HL-60 (cell line): ENCODE data around the gene TENM3.

Experiments
- DNase-seq, 2 experiments: peaks; one replicate each; pipeline ENCODE4 v3.0.0-alpha.2; 2010 to 2020; ENCODE audit warnings: low read depth in 1 of 2, low spot score in 1 of 2
- H3K27ac ChIP-seq: fragments of 250-450 bp; sonication (Bioruptor Pico); replicated peaks from 2 replicates; pipeline ENCODE4 v1.5.1; 2020; ENCODE audit warnings: mild to moderate bottlenecking, moderate library complexity
- H3K27me3 ChIP-seq: fragments of 250-450 bp; sonication (Bioruptor Pico); 2 replicates; pipeline ENCODE4 v1.5.1; 2021; ENCODE audit warnings: mild to moderate bottlenecking, moderate library complexity; ENCODE audit not compliant: insufficient read depth, poor library complexity, severe bottlenecking
- H3K4me3 ChIP-seq: replicated peaks from 2 replicates; pipeline ENCODE4 v1.5.1; 2011; ENCODE audit warnings: mild to moderate bottlenecking, control low read depth, low read length; ENCODE audit not compliant: insufficient read depth
- GABPA ChIP-seq: IDR thresholded peaks from 2 replicates; pipeline ENCODE4 v1.6.1; 2012; ENCODE audit warnings: low read depth
- POLR2AphosphoS5 ChIP-seq: IDR thresholded peaks from 2 replicates; pipeline ENCODE4 v1.6.1; 2012; ENCODE audit warnings: low read depth
- SPI1 ChIP-seq: IDR thresholded peaks from 2 replicates; pipeline ENCODE4 v1.6.1; 2012; ENCODE audit warnings: low read depth, mild to moderate bottlenecking, borderline replicate concordance
- TF ChIP-seq, protein P1 (sequence below): IDR thresholded peaks from one replicate; pipeline ENCODE4 v1.5.1; 2011; ENCODE audit warnings: low read length, control low read depth, inconsistent platforms; ENCODE audit not compliant: insufficient read depth
- TF ChIP-seq, protein P2 (sequence below): IDR thresholded peaks from 2 replicates; pipeline ENCODE4 v1.6.1; 2012; ENCODE audit warnings: low read depth; ENCODE audit not compliant: insufficient replicate concordance

The TENM3 gene

DNA sequence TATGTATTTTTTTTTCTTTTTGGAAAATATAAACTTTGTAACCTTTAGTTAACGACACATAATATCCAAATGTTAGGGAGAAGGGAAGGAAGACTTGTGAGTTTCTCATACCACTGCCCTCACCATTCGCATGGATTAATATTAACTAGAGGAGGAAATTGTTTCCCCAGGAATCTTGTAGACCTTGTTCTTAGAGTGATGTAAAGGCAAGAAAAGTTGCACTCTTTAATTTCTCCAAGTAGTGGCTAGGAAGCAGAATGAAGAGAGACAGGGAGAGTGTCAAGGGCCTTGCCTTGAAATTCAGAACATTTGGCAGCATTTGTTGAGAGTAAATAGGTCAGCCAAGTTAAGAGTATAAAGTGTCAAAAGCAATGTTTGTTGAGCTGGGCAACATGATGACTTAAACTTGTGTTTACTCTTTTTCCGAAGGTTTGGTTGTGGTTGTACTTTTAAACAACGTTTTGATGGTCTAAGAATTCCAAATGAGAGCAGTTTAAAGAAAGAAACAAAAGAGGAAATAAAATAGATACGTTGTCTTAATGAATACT, 105.7 kb downstream of the TENM3 start:
- no peak overlapping the region for H3K27ac ChIP-seq
- DNase-seq = no peak
- no peaks in the 10 kb centered on the region for H3K27me3 ChIP-seq

DNA sequence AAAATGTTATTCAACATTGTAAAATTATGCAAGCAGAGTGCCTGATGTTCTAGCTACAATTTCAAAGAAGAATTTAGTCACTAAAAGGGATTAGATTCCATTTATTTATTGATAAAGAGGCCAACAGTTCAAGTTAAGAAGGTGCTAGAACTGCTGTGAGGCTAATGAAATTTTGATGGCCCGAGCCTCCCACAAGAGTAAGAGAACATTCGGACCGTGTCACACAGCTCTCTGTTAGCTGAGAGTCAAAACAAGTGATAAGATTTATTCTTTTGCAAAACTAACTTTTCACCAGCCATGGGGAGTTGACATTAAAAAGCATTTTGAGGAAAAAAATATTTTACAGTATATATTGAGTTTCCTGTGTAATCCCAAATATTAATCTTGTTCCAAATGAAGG, 106.8 kb downstream of the TENM3 start:
- Histone ChIP-seq H3K27me3 (no peaks in the 10 kb centered on the region), H3K27ac (no peak overlapping the region), H3K4me3 (no peak overlapping the region)
- no peak for DNase-seq
- TF ChIP-seq GABPA (no peak), POLR2AphosphoS5 (no peak), SPI1 (no peak)
- TF ChIP-seq, protein P1, sequence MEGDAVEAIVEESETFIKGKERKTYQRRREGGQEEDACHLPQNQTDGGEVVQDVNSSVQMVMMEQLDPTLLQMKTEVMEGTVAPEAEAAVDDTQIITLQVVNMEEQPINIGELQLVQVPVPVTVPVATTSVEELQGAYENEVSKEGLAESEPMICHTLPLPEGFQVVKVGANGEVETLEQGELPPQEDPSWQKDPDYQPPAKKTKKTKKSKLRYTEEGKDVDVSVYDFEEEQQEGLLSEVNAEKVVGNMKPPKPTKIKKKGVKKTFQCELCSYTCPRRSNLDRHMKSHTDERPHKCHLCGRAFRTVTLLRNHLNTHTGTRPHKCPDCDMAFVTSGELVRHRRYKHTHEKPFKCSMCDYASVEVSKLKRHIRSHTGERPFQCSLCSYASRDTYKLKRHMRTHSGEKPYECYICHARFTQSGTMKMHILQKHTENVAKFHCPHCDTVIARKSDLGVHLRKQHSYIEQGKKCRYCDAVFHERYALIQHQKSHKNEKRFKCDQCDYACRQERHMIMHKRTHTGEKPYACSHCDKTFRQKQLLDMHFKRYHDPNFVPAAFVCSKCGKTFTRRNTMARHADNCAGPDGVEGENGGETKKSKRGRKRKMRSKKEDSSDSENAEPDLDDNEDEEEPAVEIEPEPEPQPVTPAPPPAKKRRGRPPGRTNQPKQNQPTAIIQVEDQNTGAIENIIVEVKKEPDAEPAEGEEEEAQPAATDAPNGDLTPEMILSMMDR = no peak
- TF ChIP-seq, protein P2, sequence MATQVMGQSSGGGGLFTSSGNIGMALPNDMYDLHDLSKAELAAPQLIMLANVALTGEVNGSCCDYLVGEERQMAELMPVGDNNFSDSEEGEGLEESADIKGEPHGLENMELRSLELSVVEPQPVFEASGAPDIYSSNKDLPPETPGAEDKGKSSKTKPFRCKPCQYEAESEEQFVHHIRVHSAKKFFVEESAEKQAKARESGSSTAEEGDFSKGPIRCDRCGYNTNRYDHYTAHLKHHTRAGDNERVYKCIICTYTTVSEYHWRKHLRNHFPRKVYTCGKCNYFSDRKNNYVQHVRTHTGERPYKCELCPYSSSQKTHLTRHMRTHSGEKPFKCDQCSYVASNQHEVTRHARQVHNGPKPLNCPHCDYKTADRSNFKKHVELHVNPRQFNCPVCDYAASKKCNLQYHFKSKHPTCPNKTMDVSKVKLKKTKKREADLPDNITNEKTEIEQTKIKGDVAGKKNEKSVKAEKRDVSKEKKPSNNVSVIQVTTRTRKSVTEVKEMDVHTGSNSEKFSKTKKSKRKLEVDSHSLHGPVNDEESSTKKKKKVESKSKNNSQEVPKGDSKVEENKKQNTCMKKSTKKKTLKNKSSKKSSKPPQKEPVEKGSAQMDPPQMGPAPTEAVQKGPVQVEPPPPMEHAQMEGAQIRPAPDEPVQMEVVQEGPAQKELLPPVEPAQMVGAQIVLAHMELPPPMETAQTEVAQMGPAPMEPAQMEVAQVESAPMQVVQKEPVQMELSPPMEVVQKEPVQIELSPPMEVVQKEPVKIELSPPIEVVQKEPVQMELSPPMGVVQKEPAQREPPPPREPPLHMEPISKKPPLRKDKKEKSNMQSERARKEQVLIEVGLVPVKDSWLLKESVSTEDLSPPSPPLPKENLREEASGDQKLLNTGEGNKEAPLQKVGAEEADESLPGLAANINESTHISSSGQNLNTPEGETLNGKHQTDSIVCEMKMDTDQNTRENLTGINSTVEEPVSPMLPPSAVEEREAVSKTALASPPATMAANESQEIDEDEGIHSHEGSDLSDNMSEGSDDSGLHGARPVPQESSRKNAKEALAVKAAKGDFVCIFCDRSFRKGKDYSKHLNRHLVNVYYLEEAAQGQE = no peak

More for the DNA sequence above, 105.7 kb downstream of the TENM3 start:
- H3K4me3 ChIP-seq = no peak overlapping the region
- no peak for TF ChIP-seq SPI1
- TF ChIP-seq, protein P1 = no peak
- no peak for TF ChIP-seq POLR2AphosphoS5
- no peak for TF ChIP-seq GABPA
- TF ChIP-seq, protein P2 = no peak

DNA sequence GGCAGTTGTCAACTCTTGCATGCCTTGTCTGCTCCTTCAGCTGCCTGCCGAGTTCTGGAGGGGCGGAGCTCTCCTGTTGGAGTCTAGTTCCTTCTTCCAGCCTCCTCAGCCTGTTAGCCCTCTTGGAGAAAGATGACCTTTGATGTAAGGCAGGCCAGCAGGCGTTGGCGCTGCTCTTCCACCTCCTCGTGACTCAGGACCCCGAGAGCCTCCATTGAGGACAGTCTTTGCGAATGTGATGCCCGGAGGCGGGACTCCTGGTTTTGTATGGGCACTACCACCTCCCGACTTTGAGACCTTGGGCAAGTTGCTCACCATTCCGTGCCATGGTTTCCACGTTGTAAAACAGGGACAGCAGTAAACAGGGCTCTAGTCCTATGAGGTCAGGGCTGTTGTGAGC, 108.3 kb downstream of the TENM3 start:
- no peak for DNase-seq
- H3K27me3 ChIP-seq = no peaks in the 10 kb centered on the region
- TF ChIP-seq, protein P1 = no peak
- TF ChIP-seq, protein P2 = no peak
- no peak for TF ChIP-seq SPI1
- TF ChIP-seq POLR2AphosphoS5 = no peak
- no peak for TF ChIP-seq GABPA
- H3K27ac ChIP-seq = no peak overlapping the region
- H3K4me3 ChIP-seq = no peak overlapping the region
